NCI-H526 treated with DMSO at 0.1 percent for 48 hours (cell line): ENCODE measurements around the gene CBX6.
"Not testable (repeated sequence)": the region's sequence is repeated elsewhere in the genome, so short reads cannot be mapped to it uniquely, and the experiment has no call there.

Experiments
- DNase-seq: peaks from one replicate; lab custom pipeline; 2025; lab: John Stamatoyannopoulos, UW

Gene CBX6

DNA sequence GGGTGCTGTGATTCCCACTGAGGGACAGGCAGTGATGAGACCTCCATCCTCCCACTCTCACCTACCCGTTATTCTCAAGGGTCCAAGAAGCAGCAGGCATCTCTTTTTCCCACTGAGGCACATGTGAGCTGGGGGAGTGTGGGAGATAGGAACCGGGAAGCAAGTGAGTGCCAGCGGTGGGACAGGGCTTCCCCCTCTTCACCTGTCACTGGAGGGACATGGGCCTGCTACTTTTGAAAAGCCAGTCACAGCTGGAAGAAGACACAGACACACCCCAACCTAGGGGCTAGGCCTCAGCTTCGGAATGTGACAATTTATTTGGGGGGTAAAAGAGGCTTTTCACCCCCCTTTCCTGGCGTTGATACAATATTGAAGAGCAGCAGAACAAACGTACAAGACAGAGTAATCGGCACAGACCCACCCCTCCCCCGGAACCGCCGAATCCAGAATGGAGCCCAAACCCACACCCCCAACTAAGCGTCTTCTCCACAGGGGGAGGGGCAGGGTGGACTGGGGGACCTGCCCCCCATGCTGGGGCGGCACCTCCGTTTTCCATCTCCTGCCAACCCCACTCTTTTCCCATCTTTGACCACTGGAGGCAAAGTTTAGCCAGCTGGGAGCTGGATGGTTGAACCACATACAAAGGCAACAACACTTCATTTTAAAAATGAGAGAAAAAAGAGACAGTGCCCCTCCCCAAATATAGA, 10.7 kb downstream of the CBX6 start:
- DNase-seq: no peak

DNA sequence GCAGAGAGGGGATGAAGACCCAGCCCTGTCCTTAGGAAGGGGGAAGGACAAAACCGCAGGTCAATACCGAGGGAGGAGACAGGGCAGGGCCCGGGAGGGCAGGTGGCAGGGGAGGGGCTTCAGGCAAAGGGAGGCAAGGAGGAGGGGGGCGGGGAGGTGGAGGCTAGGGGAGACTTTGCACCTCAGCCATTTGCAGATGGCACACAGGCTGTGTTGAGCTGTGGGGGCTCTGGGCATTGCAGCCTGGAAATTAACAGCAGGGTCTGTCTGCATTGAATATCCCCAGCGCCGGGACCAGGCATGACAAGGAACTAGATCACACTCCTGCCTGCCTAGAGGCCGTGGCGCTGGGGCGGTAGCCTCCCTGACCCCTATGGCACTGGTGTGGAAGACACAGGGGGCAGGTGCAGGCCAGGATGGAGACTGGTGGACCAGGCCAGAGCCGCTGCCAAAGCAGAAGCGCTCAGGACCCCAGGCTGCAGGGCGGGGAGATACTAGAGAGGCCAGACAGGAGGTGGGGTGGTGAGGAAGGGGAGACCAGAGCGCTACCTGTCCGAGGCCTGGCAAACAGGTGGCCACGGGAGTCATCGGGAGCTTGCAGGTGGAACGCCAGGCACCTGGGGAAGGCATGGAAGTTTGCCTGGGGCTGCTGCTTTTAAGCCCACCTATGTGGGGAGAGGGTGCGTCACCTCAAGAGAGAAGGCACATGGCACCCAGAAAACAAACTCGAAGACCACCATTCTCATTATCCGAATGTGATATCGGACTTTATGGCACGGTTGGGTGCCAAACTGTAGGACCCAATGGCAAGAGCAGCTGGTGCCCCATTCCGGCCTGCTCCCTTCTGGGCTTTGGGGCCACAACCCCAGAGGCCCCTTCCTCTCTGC, 11.5 kb downstream of the CBX6 start:
- no peak for DNase-seq

DNA sequence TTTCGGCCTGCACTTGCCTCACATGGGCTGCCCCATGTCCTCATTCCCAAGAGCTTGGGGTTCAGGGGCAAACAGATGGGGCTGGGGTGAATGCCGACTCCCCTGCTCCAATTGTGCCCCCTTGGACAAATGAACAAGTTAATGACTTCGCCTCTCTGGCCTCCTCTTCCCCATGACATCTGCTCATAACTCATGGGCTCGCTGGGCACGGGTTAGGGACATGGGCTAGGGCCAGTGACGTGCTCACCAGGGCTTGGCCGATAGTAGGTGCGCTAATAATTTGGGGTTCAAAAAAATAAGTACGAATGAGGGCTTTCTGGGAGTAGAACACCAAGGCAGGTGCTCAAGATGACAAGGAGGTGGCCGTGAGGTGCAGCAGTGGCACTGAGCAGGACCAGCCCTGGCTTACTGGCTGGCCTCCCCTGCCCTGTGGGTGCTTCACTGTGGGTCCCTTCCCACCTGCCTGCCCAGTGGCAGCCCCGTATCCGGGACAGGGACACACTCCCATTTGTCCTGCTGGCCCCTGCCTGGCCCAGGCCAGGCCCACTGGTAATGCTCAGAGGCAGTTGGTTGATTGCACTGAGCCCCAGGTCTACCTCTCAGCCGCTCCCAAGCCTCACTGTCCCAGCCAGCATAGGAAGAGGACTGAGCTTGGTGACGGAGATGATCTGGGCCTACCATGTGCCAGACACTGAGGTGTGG, 12.3 kb downstream of the CBX6 start:
- DNase-seq: no peak

DNA sequence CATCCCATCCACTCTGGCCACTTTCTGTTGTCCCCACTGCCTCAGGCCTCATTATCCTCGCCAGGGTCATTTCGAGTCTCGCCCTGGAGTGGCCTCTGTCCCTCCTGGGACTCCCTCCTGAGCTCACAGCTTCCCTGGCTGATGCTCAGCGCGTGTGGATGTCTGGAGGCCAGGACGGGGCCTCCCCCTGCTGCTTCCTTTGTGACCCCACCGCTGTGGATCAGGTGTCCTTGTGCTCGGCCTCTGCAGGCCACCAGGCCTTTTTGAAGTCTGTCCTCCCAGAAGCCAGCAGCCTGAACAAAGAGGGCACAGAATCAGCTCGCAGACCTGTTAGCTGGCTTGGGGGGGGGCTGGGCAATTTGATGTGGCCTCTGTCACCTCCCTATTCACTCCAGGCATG, 13.5 kb downstream of the CBX6 start:
- DNase-seq: no peak

DNA sequence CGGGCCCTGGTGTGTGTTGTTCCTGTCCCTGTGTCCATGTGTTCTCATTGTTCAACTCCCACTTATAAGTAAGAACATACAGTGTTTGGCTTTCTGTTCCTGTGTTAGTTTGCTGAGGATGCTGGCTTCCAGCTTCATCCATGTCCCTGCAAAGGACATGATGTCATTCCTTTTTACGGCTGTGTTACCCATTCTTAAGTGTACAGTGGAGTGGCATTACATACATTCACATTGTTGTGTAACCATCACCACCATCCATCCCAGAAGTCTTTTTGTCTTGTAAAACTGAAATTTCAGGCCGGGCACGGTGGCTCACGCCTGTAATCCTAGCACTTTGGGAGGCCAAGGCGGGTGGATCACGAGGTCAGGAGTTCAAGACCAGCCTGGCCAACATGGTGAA, 17.5 kb downstream of the CBX6 start:
- DNase-seq: not testable (repeated sequence)

DNA sequence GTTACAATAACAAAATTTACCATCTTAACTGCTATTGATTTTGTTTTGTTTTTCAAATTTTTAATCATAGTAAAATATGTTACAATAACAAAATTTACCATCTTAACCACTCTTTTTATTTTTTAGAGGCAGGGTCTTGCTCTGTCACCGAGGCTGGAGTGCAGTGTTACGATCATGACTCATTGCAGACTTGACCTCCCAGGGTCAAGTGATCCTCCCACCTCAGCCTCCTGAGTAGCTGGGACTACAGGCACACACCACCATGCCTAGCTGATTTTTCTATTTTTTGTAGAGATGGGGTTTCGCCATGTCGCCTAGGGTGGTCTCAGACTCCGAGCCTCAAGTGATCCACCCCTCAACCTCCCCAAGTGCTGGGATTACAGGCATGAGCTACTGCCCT, 18.1 kb downstream of the CBX6 start:
- DNase-seq: not testable (repeated sequence)

DNA sequence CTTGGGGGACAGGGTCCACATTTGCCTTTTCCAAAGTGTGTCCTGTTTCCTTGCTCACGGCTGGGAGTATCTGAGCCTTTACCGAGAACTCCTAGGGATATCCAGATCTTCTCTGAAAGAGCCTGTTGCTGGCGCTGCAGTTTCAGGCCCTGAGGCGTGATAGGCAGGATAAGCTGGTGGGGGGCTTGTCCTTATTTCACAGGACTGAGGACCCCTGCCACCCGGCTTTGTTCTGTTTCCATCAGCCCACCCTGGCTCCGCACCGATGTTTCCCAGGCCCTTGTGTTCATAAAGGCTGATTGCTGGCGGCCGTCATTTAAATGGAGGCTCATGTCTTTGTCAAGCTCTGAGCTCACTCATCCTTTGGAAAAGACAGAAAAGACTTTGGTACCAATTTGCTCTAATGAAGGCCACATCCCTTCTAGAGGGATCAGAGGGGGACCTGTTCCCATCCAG, 18.8 kb downstream of the CBX6 start:
- DNase-seq: no peak

DNA sequence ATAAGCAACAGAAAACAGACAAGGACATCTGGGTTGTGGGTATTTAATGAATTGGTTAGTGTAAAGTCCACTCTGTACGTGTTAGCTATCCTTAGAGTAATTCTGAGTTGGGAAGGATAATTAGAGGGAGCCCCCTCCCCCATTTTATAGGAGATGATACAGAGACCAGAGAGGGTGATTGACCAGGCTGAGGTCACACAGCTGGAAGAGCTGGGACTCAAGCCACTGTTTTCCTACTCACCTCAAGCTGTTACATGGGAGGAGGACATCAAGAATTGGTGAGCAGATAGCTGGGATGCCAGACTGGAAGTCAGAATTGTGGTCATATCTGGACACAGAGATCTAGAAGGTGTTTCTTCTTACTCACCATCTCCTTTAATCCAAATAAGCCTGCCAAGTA, 19.5 kb downstream of the CBX6 start:
- no peak for DNase-seq

DNA sequence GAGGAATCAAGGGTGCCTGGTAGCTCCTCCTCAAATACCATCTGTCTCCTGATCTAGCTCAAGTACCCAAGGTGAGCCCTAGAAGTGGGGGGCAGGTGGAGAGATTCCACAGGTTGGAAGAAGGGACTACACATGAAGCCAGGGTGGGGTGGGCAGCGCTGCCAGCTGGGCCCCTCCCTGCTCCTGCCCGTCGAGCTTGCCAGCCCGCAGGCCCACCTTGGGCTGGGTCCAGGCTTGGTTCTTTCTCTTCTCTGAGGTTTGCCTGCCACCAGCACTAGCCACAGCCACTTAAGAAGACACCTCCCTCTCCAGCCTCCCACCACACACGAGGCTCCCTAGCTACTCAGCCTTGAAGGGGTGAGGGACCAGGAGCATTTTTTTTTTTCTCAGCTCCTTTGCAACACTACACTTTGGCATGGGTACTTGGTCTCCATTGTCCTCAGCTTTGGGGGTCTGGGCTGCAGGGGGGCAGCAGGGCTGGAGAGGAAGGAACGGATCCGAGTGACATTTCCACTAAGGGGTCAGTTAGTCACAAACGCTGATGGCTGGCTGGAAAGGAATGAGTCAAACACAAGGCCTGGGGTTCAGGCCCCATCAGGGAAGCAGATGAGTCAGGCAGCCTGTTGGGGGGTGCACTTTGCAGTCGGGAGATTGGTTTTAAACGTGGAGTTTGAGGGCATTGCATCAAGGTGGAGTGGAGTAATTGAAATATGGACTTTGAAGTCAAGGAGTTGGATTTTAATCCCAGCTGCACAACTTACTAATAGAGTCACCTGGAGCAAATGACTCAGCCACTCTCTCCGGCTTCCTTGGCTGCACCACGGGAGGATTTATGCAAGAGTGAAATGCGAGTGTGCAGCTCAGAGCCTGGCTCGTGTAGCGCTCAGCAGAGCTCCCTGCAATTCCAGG, 20.8 kb downstream of the CBX6 start:
- no peak for DNase-seq

DNA sequence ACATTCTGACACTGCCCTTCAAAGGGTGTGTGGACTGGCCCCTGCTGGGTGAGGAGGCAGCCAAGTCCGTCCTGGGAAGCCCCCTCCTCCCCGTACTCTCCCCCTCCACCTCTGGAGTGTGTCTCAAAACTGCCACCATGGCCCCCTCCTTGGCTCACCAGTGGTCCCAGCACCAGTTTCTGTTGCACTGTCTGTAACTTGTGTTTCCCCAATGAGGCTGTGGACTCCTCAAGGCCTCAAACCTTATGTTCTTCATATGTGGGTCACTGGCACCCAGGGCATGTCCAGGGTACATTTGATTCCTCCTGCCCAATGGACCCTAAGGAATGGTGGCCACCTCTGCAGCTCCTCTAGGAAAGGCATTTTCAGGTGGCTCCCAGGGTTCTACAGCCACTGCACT, 21.6 kb downstream of the CBX6 start:
- DNase-seq: no peak

DNA sequence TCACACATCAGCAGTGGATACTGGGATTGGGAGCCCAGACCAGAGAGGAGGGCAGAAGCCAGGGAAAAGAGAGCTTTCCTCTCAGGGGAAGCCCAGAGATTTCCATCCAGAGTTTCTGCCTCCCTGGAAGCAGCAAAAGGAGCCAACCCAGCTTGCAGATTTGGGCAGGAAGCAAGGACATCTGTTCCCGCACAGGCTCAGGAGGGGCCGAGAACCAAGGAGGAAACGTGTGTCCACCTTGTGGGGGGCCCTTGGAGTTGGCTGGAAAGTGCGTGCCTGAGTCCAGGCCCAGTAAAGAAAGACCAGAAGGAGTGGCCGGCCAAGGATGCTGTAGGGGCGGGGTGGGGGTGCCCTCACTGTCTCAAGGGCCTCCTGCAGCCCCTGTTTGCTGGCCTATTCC, 22.2 kb downstream of the CBX6 start:
- DNase-seq: no peak

DNA sequence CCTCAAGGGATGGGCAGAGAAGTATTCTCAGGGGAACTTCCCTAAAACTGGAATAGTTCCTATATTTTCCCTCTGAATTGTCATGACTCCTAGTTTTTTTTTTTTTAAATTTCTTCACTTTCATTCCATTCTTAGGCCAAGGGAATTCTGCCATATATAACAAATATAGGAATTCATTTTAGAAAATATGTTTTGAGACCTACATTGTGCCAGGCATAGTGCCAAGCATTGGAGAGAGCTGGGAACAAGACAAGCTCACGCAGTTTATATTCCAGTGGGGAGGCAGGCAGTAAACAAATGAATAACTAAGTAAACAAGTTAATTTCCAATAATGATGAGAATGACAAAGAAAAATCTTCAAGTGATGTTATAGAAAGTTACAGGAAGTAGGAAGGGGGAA, 25.6 kb downstream of the CBX6 start:
- DNase-seq: no peak

DNA sequence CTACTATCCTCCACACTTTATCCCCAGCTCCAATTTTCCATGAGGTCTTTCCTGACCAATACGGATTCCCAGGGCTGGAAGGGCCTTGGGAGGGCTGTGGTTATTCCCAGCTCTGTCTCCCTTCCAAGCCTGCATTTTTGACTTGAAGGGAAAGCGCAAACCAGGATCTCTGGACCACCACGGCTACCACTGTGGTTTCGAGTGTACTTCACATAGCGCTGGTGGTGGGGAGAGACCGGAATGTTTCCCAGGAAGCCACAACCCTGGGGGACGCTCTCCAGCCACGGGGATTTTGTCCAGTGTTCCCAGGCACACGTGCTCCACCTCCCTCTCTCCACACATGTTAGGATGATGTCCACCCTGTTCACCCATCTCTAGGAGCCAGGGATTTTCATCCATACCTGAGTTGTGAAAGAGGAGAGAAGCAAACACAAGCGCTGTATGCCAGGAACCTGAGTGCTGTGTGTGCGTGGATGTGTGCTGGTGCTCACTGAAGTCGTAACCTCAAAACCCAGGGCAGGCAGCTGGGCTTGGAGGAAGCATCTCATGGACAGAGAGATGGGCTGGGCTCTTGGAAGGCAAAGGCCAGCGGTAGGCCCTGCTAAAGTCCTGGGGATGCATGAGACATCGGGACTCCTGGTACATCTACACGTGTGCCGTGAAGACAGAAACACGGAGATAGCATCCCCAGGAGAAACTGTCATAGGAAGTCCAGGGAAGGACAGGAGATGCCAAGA, 26.8 kb downstream of the CBX6 start:
- DNase-seq: no peak

DNA sequence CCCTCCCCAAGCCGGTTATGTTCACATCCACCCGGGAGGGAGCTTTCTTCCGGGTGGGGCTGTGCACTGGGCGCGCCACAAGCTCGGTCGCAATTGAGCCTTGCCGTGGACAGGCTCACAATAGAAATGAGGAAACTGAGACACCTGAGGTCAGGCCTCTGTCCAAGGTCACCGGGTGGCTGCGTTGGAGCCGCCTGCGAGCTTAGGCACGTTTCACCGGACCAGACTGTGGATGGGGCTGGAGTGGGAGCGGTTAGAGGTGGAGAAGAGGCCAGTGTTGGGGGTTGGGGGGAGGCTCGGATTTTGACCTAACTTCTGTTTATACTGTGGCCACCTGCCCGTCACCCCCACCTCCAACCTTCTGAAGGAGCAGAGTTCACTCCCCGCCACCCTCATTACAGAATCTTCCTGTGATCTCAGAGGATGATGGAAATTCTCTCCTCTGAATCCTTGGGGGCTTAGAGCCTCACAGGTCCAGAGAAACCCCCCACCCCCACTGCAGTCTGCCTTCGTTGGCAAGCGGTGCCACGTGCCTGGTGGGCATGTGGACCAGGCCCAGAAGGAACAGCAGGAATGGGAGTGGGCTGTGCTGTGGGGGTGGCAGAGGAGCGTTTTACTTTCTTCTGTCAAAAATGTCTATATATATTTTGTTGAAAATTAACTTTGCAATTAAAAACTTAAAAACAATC, 27.6 kb downstream of the CBX6 start:
- DNase-seq: no peak

DNA sequence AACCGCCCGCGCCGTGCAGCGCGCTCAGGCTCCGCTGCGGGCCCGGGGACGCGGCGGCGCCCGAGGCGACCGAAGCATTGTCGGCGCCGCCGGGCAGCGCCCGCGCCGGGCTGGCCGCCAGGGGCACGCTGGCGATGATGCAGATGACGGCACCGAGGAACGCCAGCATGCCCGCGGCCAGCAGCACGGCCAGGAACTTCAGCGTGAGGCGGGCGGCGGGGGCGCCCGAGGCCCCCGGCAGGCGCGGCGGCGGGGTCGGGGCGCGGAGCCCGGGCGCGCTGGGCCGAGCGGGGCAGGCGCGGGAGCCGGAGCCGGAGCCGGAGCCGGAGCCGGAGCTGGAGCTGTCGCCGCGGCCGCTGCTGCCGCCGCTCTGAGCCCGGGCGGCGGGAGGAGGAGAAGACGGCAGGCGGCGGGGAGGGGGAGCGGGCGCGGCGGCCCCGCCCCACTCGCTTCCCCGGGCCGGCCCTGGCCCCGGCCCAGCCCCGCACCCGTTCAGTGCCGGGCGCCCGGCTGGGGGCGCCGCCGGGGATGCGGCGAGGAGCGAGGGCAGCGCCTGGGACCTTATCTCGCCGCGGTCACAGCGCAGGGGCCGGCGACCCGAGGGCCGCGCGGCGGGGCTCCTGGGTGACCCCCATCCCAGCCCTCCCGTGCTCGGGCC, 28.2 kb downstream of the CBX6 start, which contains the start of gene NPTXR:
TSS of gene NPTXR (minus strand) at position 372 of the 658 bp plus-strand sequence.
- no peak for DNase-seq

DNA sequence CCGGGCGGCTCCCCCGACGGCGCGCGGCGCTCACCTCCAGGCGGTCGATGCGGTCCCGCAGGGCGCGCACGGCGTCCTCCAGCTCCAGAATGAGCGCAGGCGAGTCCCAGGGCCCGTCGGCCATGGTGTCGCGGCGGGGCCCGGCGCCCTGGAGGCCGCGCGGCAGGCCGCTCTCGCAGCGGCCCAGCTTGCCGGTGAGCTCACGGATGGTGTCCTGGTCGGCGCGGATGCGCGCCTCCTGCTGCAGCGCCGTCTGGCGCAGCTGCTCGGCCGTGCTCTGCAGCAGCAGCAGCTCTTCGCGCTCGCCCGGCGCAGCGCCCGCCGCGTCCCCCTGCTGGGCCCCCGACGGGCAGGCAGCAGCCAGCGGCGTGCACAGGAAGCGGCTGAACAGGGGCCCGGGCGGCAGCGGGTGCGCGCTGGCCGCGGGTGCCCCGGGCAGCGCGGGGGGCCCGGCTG, 28.8 kb downstream of the CBX6 start:
- no peak for DNase-seq

DNA sequence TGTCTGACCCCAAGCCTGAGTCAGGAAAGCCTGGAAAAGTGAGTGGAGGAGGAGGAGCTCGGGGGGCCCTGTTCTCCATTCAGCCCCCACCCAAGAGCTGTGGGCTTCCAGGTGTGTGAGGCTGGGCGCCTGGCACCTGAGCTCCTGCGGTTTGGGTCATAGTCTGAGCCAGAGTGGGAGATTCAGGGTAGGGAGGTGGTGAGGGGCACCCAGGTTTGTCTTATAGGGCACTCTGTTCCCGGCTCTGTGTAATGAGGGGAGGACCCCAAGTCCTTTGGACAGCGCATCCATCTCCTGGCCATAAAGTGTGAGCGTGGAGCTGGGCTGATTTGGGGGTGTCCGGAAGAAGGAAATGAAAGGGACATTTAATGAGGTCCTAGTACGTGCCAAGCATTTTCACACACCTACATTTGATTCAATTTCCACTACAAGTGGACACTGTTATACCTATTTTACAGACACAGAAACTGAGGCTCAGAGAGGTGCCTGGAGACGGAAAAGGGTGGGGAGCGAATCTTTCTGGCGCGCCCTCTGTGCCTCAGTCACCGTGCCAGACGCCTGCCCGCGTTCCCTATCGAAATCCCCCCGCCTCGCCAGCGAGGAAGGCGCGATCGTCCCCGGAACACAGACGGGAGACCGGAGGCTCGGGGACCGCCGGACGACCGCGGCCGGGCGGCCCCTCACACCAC, 29.4 kb downstream of the CBX6 start:
- no peak for DNase-seq

DNA sequence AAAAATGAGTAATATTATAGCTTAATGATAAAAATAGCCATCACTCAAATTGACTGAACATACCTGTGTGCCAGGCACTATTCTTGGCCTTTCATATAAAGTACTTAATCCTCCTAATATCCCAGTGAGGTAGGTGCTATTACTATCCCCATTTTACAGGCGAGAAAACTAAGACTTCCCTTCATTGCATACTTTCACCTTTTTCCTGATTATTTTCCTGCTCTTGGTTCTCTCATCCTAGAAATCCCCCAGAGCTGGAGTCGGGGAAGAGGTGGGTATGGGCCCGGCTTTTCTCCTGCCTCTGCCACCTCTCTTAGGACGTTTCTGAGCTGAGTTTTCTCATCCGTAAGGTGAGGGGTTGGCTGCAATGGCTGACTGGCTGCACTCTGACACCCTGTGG, 30.4 kb downstream of the CBX6 start:
- no peak for DNase-seq

DNA sequence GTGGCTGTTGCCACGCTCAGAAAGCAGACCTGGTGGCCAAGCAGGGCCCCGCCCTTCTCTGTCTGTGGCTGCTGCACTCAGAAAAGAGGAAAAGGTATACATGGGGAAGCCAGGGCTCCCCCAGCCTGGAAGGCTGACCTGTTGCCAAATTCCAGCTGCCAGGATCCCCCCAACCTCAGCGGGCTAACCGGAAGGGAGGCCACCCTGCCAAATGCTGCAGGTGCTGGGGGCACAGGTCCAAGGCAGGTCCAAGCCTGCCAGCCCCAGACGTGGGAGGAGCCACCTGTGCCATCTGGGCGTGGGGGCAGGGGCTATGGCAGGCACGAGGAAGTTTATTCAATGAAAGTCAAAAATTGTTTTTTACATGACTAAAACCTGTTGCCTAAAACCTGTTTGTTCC, 30.8 kb downstream of the CBX6 start:
- no peak for DNase-seq
